Endometrial microvascular endothelial cells (primary cell): Measurements from ENCODE around the gene ZCCHC14. TPM values are rescaled to one million over a fixed set of nuclear protein-coding genes. Genes with fewer than 3 reads are reported as not detected.
"Not testable (repeated sequence)": the region's sequence is repeated elsewhere in the genome, so short reads cannot be mapped to it uniquely, and the experiment has no call there.

ENCODE experiments used
- in situ Hi-C: cut with HindIII; loops from 2 replicates; pipeline ENCODE4 v1.10.0; 2017; ENCODE audit warnings: low sequenced_read_pairs, low pct_unique_long_range_greater_than_20kb; ENCODE audit errors: inconsistent ontology term
- total RNA-seq: library from RNA; depleted of rRNA; stranded (reverse); fragments of >200 nt; gene quantifications from one replicate; pipeline ENCODE4 v1.2.3, GENCODE V29; 2015; ENCODE audit errors: inconsistent ontology term

The ZCCHC14 gene
- total RNA-seq, 1 donor from 2014 or later: 3.7 TPM

DNA sequence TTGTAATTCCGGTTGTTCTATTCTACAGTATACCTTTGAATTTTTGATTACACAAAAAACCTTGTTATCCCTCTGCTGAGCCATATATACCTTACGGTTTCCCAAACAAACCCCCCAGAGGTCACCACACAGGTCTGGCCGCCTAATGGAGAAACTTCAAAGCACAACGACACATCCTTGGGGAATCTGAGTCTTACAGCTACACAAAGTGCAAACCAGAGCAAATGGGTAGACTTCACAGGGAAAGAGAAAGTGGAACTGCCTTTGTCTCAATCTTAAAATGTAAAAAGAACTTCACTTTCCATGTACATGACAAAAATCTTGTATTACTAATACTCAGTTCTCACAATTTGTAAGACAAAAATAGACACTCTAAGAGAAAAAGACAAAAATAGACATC is 111.9 kb downstream of the ZCCHC14 start:
- in situ Hi-C loops: no loop called here

DNA sequence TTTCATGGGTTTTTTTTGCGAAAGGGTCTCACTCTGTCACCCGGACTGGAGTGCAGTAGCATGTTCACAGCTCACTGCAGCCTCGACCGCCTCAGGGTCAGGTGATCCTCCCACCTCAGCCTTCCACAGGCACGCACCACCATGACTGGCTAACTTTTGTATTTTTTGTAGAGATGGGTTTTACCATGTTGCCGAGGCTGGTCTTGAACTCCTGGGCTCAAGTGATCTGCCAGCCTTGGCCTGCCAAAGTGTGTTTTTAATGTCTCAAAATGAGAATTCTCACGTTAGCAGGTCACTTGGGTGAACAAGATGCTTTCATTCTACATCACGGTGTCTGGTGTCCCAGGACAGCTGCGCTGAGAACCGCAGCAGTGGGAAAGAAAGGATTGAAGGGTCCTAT is 112.4 kb downstream of the ZCCHC14 start:
- in situ Hi-C loops: no loop called here

GRCh38 chr16:87379312-87379752 is 113.5 kb downstream of the ZCCHC14 start:
- in situ Hi-C loops: not testable (repeated sequence)

DNA sequence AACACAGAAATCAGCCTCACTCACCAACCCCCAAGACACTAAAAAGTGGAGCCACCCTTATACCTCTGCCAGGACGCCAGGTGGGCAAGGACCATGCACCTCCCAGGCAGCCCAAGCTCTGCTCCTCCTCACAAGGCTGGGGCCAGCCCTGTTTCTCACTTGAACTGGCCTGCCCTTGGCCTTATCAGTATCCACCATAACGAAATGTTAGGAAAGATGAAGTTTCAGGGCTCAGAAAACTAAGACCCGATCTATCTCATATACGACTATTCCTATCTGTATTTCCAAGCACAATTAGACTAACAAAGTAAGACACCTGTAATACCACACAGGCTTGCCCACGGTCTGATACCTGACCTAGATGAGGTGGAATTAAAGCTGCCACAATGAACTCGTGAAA is 116.2 kb downstream of the ZCCHC14 start:
- in situ Hi-C loops: no loop called here

DNA sequence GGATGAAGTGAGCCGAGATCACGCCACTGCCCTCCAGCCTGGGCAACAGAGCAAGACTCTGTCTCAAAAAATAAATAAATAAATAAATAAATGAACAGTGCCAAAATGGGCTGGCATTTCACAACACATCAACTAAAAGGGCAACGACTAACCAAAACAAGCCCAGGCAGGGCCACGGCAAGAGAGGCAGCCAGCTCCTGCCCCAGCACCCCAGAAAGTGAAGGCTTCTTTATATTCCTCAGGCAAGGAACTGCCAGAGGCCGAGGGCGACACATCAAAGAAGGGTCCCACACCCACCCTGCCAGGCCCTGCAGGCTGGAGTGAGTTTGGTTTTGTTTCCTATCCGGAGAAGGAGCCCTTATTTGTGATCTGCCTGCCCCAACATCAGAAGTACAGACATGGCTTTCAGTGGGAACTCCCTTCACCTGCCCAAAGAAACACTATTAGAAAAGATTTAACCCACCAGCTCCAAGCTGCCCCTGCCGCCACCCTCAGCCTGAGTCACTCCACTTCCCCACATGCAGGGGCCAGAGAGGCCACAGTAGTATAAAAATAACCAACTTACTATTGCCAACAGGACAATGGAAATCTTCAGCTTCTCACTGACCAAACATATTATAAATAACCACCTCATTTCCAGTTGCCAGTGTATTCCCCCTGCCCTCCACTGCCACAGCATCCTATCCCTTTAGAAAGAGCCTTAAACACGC is 117.2 kb downstream of the ZCCHC14 start:
- in situ Hi-C loops: no loop called here

DNA sequence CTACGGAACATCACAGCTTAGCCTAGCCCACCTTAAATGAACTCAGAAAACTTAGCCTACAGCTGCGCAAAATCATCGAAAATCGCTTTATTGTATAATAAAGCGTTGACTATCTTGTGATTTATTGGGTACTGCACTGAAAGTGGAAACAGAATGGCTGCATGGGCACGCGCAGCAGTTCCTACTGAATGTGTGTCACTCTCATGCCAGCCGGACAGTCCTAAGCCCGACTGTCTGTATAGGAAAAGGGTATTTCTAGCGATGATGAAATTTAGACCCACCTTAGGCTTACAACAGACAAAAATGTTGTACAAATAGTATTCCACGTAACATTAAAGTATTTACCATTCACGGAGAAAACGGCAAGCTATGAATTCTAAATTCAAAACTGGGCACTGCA is 118.5 kb downstream of the ZCCHC14 start:
- in situ Hi-C loops: no loop called here

GRCh38 chr16:87372305-87372704 is 120.5 kb downstream of the ZCCHC14 start:
- in situ Hi-C loops: no loop called here

GRCh38 chr16:87371261-87371866 is 121.5 kb downstream of the ZCCHC14 start:
- in situ Hi-C loops: no loop called here

DNA sequence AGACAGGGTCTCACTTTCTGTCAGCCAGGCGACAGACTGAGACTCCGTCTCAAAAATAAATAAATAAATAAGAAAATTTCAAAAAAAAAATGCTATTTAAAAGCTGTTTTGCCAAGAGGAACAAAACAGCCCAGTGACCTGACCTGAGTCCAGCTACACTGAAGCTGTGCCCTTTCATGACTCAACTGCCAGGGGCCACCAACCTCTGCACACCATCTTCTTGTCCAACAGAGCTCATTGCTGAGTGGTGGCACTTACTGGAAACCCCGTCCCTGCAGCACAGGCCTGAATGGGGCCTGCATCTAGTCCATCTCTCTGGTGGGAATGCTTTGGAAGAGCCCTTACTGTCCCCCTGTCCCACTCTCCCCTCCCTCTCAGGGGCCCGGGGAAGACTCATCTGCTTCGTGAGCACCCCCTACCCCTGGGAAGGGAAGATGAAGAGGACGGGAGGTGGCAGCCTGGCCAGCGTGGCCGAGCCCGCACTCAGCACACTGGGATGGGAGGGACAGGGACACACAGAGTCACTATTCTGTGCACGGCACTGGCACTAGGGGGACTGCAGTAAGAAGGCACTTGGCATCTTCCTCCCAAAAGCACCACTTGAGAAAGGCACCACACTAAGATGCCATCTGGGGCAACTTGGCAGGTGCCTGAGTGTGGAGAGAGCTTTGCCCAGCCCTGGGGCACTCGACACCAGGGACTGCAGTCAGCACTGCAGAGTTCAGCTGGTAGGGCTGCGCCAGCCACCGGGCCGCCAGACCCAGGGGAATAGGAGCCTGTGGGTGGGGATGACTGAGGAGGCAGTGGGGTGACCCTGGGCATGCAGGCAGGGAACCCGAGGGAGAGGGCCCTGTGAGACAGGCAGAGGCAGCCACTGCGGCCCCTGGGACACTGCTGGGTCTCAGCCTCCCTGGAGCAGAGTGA is 122.8 kb downstream of the ZCCHC14 start:
- in situ Hi-C loops: no loop called here

GRCh38 chr16:87369117-87369765 is 123.6 kb downstream of the ZCCHC14 start:
- in situ Hi-C loops: no loop called here

GRCh38 chr16:87368029-87368770 is 124.6 kb downstream of the ZCCHC14 start:
- in situ Hi-C loops: no loop called here

DNA sequence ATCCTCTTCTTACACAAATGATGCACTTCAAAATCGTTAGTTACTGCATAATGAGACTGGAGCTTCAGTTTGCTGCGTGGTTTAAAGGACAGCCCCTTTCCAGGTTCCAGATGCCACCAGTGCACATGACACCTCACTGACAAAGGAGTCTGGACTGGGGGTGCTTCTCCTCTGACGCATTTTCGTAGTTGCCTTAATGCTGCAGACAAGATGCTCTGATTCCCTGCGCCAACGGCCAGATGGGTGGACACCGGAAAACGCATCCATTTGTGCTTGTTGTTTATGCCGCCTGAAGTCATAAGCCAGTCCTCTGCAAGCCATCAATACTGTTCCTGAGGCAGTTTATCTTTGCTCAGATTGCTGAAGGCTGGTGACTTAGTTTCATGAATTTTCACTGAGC is 125.3 kb downstream of the ZCCHC14 start:
- in situ Hi-C loops: no loop called here

GRCh38 chr16:87366930-87367329 is 125.9 kb downstream of the ZCCHC14 start:
- in situ Hi-C loops: no loop called here

- in situ Hi-C loops: no loop called here
Observed at GRCh38 chr16:87366288-87366687, 126.5 kb downstream of the ZCCHC14 start.

GRCh38 chr16:87365021-87365713 is 127.7 kb downstream of the ZCCHC14 start:
- in situ Hi-C loops: no loop called here

GRCh38 chr16:87363771-87364455 is 128.9 kb downstream of the ZCCHC14 start:
- in situ Hi-C loops: no loop called here

DNA sequence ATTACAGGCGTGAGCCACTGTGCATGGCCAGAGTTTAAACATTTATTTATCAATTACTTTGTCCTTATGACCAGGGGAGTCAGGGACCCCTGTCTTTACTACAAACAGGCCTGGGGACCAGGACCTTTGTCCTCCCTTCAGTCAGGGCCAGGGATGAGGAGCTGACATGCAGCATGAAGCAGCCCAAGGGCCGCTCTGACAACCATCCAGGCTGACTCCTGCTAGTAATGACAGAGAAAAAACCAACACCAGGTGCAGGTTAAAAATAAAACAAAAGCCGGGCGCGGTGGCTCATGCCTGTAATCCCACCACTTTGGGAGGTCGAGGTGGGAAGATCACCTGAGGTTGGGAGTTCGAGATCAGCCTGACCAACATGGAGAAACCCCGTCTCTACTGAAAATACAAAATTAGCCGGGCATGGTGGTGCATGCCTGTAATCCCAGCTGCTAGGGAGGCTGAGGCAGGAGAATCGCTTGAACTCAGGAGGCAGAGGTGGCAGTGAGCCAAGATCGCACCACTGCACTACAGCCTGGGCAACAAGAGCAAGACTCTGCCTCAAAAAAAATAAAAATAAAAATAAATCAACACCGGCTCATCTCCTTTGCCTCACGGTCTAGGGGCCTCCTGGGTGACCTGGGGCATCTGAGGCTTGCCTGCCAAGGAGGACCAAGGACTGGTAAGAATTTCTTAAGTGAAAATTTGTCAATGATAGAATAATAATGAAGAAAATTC is 129.8 kb downstream of the ZCCHC14 start:
- in situ Hi-C loops: not testable (repeated sequence)
